Upper lobe of right lung (tissue), 1 donor: Measurements from ENCODE around the gene ALKBH1. TPM values are rescaled to one million over a fixed set of nuclear protein-coding genes. Genes with fewer than 3 reads are reported as not detected.

Experiments
- ATAC-seq: fragments of 200-7000 bp; cut with Tn5 transposase; one replicate; pipeline ENCODE4 v1.9.1; 2020; ENCODE audit warnings: mild to moderate bottlenecking, moderate library complexity
- DNase-seq: peaks from one replicate; pipeline ENCODE4 v3.0.0-alpha.2; 2020
- H3K27ac ChIP-seq: fragments of 200-600 bp; one replicate; pipeline ENCODE4 v1.8.0; 2022
- H3K27me3 ChIP-seq: fragments of 200-600 bp; one replicate; pipeline ENCODE4 v1.8.0; 2022; ENCODE audit warnings: mild to moderate bottlenecking
- H3K36me3 ChIP-seq: fragments of 200-600 bp; one replicate; pipeline ENCODE4 v1.8.0; 2022
- H3K4me1 ChIP-seq: fragments of 200-600 bp; one replicate; pipeline ENCODE4 v1.8.0; 2022
- H3K4me3 ChIP-seq: fragments of 200-600 bp; one replicate; pipeline ENCODE4 v1.8.0; 2022; ENCODE audit warnings: mild to moderate bottlenecking
- H3K9me3 ChIP-seq: fragments of 200-600 bp; one replicate; pipeline ENCODE4 v1.8.0; 2022
- CTCF ChIP-seq: fragments of 200-600 bp; IDR thresholded peaks from one replicate; pipeline ENCODE4 v1.8.0; 2022; ENCODE audit warnings: antibody characterized with exemption
- intact Hi-C: fragments of 100-400 bp; cut with DNase I; formaldehyde crosslinking; loops from one replicate; pipeline ENCODE4 v1.11.0; 2022
- total RNA-seq: library from RNA; stranded (reverse); fragmentation: NEBNext Ultra II Directional; extraction: Animal tissue kit (Norgen Biotek cat#: 25700); gene quantifications from one replicate; pipeline ENCODE4 v1.2.1, GENCODE V29; 2021
- donor health status: DM: no; HTN: yes; CAD: no; lungs with severe emphysema.

The ALKBH1 gene
- total RNA-seq, 1 donor from 2014 or later = 11.6 TPM

- no peak for DNase-seq
- intact Hi-C loops = no loop called here
- TF ChIP-seq CTCF = no peak
- H3K36me3 ChIP-seq = peaks cover 99% of the 10 kb centered on the region
- no peaks in the 10 kb centered on the region for H3K9me3 ChIP-seq
- H3K4me1 ChIP-seq = no peaks in the 10 kb centered on the region
- no peak overlapping the region for H3K4me3 ChIP-seq
- no peaks in the 10 kb centered on the region for H3K27me3 ChIP-seq
- no peak overlapping the region for H3K27ac ChIP-seq
- ATAC-seq = no peak
These were observed 9.9 kb upstream of the ALKBH1 start for GRCh38 chr14:77717608-77718305.

- TF ChIP-seq CTCF = no peak
- Histone ChIP-seq H3K36me3 (peaks cover 95% of the 10 kb centered on the region), H3K9me3 (no peaks in the 10 kb centered on the region), H3K27me3 (no peaks in the 10 kb centered on the region), H3K4me3 (no peak overlapping the region), H3K27ac (no peak overlapping the region), H3K4me1 (no peaks in the 10 kb centered on the region)
- ATAC-seq (no peak), DNase-seq (no peak)
- intact Hi-C loops = no loop called here
These were observed 7.1 kb upstream of the ALKBH1 start for GRCh38 chr14:77714926-77715325.

GRCh38 chr14:77710364-77710763 is 2.5 kb upstream of the ALKBH1 start:
- H3K27me3 ChIP-seq = no peaks in the 10 kb centered on the region
- H3K4me1 ChIP-seq = peaks cover 23% of the 10 kb centered on the region
- peaks cover 50% of the 10 kb centered on the region for H3K36me3 ChIP-seq
- no peak for TF ChIP-seq CTCF
- ATAC-seq (no peak), DNase-seq (no peak)
- intact Hi-C loops = no loop called here
- no peaks in the 10 kb centered on the region for H3K9me3 ChIP-seq
- no peak overlapping the region for H3K27ac ChIP-seq
- no peak overlapping the region for H3K4me3 ChIP-seq

GRCh38 chr14:77709412-77709811 is 1.6 kb upstream of the ALKBH1 start:
- no peak for TF ChIP-seq CTCF
- Histone ChIP-seq H3K9me3 (no peaks in the 10 kb centered on the region), H3K4me3 (no peak overlapping the region), H3K27ac (no peak overlapping the region), H3K4me1 (peaks cover 23% of the 10 kb centered on the region), H3K27me3 (no peaks in the 10 kb centered on the region), H3K36me3 (peaks cover 47% of the 10 kb centered on the region)
- intact Hi-C loops = no loop called here
- ATAC-seq (no peak), DNase-seq (no peak)

GRCh38 chr14:77708749-77709148 is 926 bp upstream of the ALKBH1 start:
- Histone ChIP-seq H3K9me3 (no peaks in the 10 kb centered on the region), H3K36me3 (peaks cover 47% of the 10 kb centered on the region), H3K4me3 (peak overlapping the region; percentile 91), H3K27me3 (no peaks in the 10 kb centered on the region), H3K4me1 (peaks cover 23% of the 10 kb centered on the region), H3K27ac (no peak overlapping the region)
- no peak for ATAC-seq
- intact Hi-C loops = no loop called here
- TF ChIP-seq CTCF = no peak
- no peak for DNase-seq

GRCh38 chr14:77707355-77707723 is 484 bp downstream of the ALKBH1 start:
- no peak for TF ChIP-seq CTCF
- H3K36me3 ChIP-seq = peaks cover 47% of the 10 kb centered on the region

More at GRCh38 chr14:77707355-77707723, 484 bp downstream of the ALKBH1 start:
- Histone ChIP-seq H3K27ac (peak overlapping the region; percentile 74), H3K27me3 (no peaks in the 10 kb centered on the region), H3K4me1 (peaks cover 23% of the 10 kb centered on the region), H3K4me3 (peak overlapping the region; percentile 91), H3K9me3 (no peaks in the 10 kb centered on the region)
- ATAC-seq = peak; percentile 52
- DNase-seq = no peak
- intact Hi-C loops = no loop called here
